Measurements from ENCODE around the gene INS. TPM values are rescaled to one million over a fixed set of nuclear protein-coding genes. Genes with fewer than 3 reads are reported as not detected.

Gene INS
- not detected for total RNA-seq

- Mint-ChIP-seq H3K4me1 (ENCODE audit: low read depth) (no peaks in the 10 kb centered on the region), H3K4me3 (no peak within 1 kb of the TSS), H3K36me3 (ENCODE audit: insufficient read depth) (no peaks in the 10 kb centered on the region), H3K27me3 (ENCODE audit: low read depth) (peaks cover 12% of the 10 kb centered on the region), H3K9me3 (no peaks in the 10 kb centered on the region)
- DNase-seq = no peak
- no peak for ATAC-seq
Observed at GRCh38 chr11:2160736-2161259, at the start of gene INS. Gene INS (minus strand): TSS chr11:2161209. CDS start chr11:2160971, 238 bp downstream.

DNA sequence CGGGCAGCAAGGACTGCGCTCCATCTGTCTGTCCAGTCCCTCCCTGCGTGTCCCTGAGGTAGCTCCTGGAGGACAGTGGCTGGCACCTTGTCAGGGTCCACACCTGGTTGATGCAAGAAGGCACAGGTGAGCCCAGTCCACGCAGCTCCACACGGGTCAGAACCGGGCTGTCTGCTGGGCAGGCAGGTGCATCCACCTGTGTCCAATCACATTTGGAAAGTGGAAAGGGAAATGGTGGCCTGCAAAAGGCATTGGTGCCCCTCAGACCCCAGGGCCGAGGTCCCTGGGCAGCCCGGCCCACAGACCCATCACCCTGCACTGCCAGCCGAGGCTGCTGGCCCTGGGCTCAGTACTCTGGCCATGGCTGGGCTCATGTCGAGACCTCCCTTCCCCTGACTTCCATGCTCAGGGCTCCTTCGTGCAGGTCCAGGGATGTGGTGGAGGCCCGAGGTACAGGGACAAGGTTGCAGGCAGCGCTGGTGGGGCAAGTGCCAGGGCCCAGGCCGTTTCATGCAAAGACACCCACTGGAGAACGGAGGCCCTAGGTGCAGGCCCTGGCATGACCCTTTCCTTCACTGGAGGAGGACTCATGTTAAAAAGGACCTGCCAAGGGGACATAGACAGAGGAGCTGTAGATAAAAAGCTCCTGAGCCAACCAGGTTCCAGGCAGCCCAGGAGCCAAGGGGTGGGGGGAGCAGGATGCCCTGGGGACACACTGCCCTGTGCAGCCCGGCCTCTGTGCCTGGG, 49.5 kb upstream of the INS start:
- ATAC-seq (no peak), DNase-seq (no peak)
- Mint-ChIP-seq H3K27me3 (ENCODE audit: low read depth) (no peaks in the 10 kb centered on the region), H3K4me1 (ENCODE audit: low read depth) (peaks cover 13% of the 10 kb centered on the region), H3K4me3 (no peak overlapping the region), H3K36me3 (ENCODE audit: insufficient read depth) (no peaks in the 10 kb centered on the region), H3K9me3 (no peaks in the 10 kb centered on the region)

GRCh38 chr11:2209900-2210321, 48.9 kb upstream of the INS start:
- H3K4me3 Mint-ChIP-seq = no peak overlapping the region
- H3K36me3 Mint-ChIP-seq (ENCODE audit: insufficient read depth) = no peaks in the 10 kb centered on the region
- H3K27me3 Mint-ChIP-seq (ENCODE audit: low read depth) = no peaks in the 10 kb centered on the region
- ATAC-seq (no peak), DNase-seq (no peak)
- H3K9me3 Mint-ChIP-seq = no peaks in the 10 kb centered on the region
- H3K4me1 Mint-ChIP-seq (ENCODE audit: low read depth) = peaks cover 13% of the 10 kb centered on the region

GRCh38 chr11:2209370-2209801, 48.4 kb upstream of the INS start:
- DNase-seq (no peak), ATAC-seq (no peak)
- no peak overlapping the region for H3K4me3 Mint-ChIP-seq
- H3K27me3 Mint-ChIP-seq (ENCODE audit: low read depth) = no peaks in the 10 kb centered on the region
- no peaks in the 10 kb centered on the region for H3K9me3 Mint-ChIP-seq
- H3K36me3 Mint-ChIP-seq (ENCODE audit: insufficient read depth) = no peaks in the 10 kb centered on the region
- peaks cover 13% of the 10 kb centered on the region for H3K4me1 Mint-ChIP-seq (ENCODE audit: low read depth)

- Mint-ChIP-seq H3K27me3 (ENCODE audit: low read depth) (no peaks in the 10 kb centered on the region), H3K9me3 (no peaks in the 10 kb centered on the region), H3K4me3 (no peak overlapping the region), H3K4me1 (ENCODE audit: low read depth) (peaks cover 9% of the 10 kb centered on the region), H3K36me3 (ENCODE audit: insufficient read depth) (no peaks in the 10 kb centered on the region)
- no peak for DNase-seq
- no peak for ATAC-seq
Observed at GRCh38 chr11:2208691-2209369, 47.8 kb upstream of the INS start.

DNA sequence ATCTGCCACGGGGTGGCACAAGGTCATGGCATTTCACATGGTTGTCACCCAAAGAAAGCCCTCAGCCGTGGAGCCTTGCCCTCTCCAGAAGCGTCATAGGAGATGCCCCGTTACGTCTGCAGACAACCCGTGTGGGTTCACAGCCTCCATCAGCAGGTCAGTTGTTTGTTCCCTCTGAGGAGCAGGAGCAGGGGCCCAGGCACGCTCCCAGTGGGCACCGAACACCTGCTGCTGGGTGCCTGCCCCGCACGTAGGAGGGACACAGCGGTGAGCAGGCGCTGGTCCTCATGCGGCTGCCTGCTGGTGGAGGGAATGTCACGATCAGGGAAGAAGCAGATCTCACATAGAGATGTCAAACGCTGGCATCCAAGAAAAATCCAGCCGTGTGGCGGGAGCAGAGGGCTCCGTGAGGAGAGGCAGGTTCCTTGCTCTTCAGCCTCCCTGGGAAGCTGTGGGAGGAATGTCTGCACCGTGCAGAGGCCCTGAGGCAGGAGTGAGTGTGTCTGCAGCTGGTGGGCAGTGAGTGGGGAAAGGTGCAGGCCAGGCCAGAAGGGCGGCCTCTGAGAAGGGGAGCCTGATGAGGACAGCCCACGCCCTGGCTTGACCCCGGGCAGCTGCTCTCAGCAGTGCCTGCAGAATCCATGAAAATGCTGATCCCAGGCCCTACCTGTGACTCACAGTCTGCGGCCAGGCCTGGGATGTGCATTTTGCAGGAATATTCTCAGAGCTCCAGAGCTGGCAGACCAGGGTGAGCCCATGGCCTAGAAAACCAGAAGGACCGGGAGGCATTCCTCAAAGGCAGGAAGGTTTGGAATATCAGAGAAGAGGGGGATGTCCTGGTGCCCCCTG, 47.0 kb upstream of the INS start:
- peaks cover 2% of the 10 kb centered on the region for H3K4me1 Mint-ChIP-seq (ENCODE audit: low read depth)
- no peak for ATAC-seq
- H3K27me3 Mint-ChIP-seq (ENCODE audit: low read depth) = no peaks in the 10 kb centered on the region
- no peak overlapping the region for H3K4me3 Mint-ChIP-seq
- no peaks in the 10 kb centered on the region for H3K9me3 Mint-ChIP-seq
- H3K36me3 Mint-ChIP-seq (ENCODE audit: insufficient read depth) = no peaks in the 10 kb centered on the region
- DNase-seq = no peak

DNA sequence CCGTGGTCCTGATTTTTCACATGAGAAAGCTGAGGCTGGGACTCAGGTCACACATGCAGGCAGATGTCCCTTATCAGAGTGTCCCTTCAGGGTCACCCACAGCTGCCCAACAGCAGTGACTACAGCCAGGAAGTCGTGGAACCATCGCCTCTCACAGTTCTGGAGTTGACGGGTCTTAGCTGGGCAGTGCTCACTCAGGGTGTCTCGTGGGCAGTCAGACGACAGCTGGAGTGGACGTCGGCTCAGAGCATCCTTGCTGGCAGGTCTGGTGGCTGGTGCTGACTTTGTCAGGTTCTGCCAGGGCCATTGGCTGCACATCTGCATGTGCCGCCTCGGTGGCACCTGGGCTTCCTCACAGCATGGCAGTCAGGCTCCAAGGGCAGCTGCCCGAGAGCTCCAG, 46.2 kb upstream of the INS start:
- Mint-ChIP-seq H3K9me3 (no peaks in the 10 kb centered on the region), H3K27me3 (ENCODE audit: low read depth) (no peaks in the 10 kb centered on the region), H3K4me1 (ENCODE audit: low read depth) (no peaks in the 10 kb centered on the region), H3K36me3 (ENCODE audit: insufficient read depth) (no peaks in the 10 kb centered on the region), H3K4me3 (no peak overlapping the region)
- no peak for DNase-seq
- ATAC-seq = no peak

GRCh38 chr11:2205981-2206690, 45.1 kb upstream of the INS start:
- peaks cover under 1% of the 10 kb centered on the region for H3K9me3 Mint-ChIP-seq
- no peak overlapping the region for H3K4me3 Mint-ChIP-seq
- ATAC-seq = no peak
- H3K27me3 Mint-ChIP-seq (ENCODE audit: low read depth) = no peaks in the 10 kb centered on the region
- DNase-seq = no peak
- H3K36me3 Mint-ChIP-seq (ENCODE audit: insufficient read depth) = no peaks in the 10 kb centered on the region
- no peaks in the 10 kb centered on the region for H3K4me1 Mint-ChIP-seq (ENCODE audit: low read depth)

DNA sequence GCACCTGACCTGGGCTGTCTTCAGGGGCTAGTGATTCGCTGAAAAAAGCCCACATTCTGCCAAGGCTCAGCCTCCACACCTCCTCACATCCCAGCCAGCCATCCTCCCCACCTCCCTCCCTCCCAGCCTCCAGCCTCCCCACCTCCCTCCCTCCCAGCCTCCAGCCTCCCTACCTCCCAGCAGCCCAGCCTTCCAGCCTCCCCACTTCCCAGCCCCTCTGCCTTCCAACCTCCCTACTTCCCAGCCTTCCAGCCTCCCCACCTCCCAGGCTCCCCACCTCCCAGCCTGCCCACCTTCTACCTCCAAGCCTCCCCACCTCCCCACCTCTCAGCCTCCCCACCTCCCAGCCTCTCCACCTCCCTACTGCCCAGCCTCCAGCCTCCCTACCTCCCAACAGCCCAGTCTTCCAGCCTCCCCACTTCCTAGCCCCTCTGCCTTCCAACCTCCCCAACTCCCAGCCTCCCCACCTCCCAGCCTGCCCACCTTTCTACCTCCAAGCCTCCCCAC, 44.3 kb upstream of the INS start:
- Mint-ChIP-seq H3K4me3 (no peak overlapping the region), H3K27me3 (ENCODE audit: low read depth) (no peaks in the 10 kb centered on the region), H3K36me3 (ENCODE audit: insufficient read depth) (no peaks in the 10 kb centered on the region), H3K4me1 (ENCODE audit: low read depth) (no peaks in the 10 kb centered on the region), H3K9me3 (peaks cover 9% of the 10 kb centered on the region)
- no peak for DNase-seq
- ATAC-seq = no peak

DNA sequence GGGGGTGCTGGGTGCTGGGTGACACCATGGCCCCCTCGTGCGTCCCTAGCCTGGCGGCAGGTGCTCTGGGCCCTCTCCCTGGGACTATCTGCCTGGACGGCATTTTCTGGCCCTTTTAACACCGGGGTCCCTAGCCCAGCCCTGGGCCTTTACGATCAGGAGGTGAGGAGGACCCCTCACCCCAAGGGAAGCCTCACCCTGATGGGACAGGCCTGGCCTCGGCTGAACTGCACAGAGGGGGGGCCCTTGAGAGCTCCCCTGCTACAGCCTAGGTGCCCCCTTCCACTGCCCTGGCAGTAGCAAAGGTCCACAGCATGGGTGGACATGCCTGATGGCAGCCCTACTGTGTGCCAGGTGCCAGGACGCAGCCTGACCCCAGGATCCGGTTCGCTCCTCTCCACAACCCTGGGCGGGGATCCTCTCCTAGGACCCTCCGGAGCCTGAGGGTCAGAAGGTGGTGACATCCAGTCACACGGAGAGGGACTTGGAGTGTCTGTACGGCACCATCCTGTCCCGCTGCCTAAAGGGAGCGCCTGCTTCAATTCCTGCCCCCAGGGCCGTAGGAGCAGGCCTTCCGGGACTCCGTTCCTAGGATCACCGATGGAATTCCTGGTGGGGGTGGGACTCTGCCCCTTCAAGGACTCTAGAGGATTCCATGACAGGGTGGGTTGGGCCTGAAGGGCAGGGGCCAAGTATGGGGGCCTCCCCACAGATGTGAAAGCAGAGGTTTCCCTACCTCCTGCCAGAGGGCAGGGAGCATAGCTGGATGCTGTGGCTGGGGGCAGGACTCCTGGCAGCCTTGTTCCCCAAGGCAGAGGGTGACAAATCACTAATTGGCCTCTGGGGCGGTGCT, 43.6 kb upstream of the INS start:
- Mint-ChIP-seq H3K36me3 (ENCODE audit: insufficient read depth) (no peaks in the 10 kb centered on the region), H3K27me3 (ENCODE audit: low read depth) (no peaks in the 10 kb centered on the region), H3K4me3 (no peak overlapping the region), H3K4me1 (ENCODE audit: low read depth) (no peaks in the 10 kb centered on the region), H3K9me3 (peaks cover 9% of the 10 kb centered on the region)
- peak; percentile 3 for DNase-seq
- no peak for ATAC-seq

DNA sequence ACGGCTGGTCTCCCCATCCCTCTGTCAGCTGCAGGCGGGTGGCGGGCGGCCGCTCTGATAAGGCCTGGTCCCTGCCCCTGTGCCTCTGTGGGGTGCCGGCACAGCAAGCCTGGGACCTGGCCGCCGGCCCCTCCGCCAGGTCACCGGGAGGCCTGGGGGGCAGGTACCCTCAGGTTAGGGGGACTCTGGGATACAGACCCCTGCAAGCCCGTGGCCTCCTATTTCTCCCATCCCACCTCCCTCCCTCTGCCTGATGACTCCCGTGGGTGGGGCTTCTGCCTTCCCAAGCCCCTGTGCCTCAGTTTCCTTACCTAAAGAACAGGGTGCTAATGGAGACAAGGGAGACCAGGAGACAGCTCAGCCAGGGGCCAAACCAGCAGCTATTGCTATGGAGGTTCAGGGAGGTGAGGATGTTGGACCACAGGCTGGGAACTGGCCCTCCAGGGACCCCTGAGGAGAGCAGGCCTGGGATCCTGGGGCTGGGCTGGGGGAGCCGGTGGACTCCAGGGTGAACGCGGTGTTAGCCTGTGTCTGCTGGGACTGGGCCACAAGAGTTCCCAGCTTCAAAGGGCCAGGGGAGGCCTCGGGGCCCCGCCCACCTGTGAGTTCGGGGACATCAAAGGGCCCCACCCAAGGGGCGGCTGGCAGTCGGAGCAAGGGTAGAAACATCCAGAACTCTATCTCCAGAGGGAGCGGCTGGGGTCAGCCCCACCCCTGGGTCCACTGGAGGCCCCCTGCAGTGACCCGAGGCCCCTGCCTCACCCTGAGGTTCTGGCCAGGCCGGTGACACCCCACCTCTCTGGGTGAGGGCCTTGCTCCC, 42.6 kb upstream of the INS start:
- Mint-ChIP-seq H3K9me3 (peaks cover 9% of the 10 kb centered on the region), H3K36me3 (ENCODE audit: insufficient read depth) (no peaks in the 10 kb centered on the region), H3K4me3 (no peak overlapping the region), H3K4me1 (ENCODE audit: low read depth) (no peaks in the 10 kb centered on the region), H3K27me3 (ENCODE audit: low read depth) (no peaks in the 10 kb centered on the region)
- DNase-seq (no peak), ATAC-seq (no peak)

GRCh38 chr11:2202900-2203439, 42.0 kb upstream of the INS start:
- Mint-ChIP-seq H3K4me1 (ENCODE audit: low read depth) (no peaks in the 10 kb centered on the region), H3K4me3 (no peak overlapping the region), H3K27me3 (ENCODE audit: low read depth) (no peaks in the 10 kb centered on the region), H3K36me3 (ENCODE audit: insufficient read depth) (no peaks in the 10 kb centered on the region), H3K9me3 (peaks cover 9% of the 10 kb centered on the region)
- ATAC-seq = no peak
- no peak for DNase-seq

All from activated T-cell treated with anti-CD3 and anti-CD28 coated beads, Interleukin-2, amount 50 U/mL, for 4 hours (primary cell).